Suprapubic skin (tissue), 4 donors: ENCODE data around the gene ZNF428. TPM values are rescaled to one million over a fixed set of nuclear protein-coding genes. Genes with fewer than 3 reads are reported as not detected.

Experiments used
- DNase-seq, 2 donors: peaks; one replicate each; pipeline ENCODE4 v3.0.0-alpha.2; 2019; ENCODE audit warnings: low spot score in 2 of 2
- H3K27ac ChIP-seq: fragments of 200-600 bp; sonication (generic); one replicate; pipeline ENCODE4 v1.5.1; 2019
- H3K27me3 ChIP-seq: fragments of 200-600 bp; sonication (generic); one replicate; pipeline ENCODE4 v1.5.1; 2019
- H3K36me3 ChIP-seq: fragments of 200-600 bp; sonication (generic); one replicate; pipeline ENCODE4 v1.5.1; 2019
- H3K4me1 ChIP-seq: fragments of 200-600 bp; sonication (generic); one replicate; pipeline ENCODE4 v1.5.1; 2019
- H3K4me3 ChIP-seq: fragments of 200-600 bp; sonication (generic); one replicate; pipeline ENCODE4 v1.5.1; 2019; ENCODE audit warnings: mild to moderate bottlenecking
- H3K9me3 ChIP-seq: fragments of 200-600 bp; sonication (generic); one replicate; pipeline ENCODE4 v1.5.1; 2019
- EP300 ChIP-seq: sonication (generic); formaldehyde crosslinking; IDR thresholded peaks from one replicate; pipeline ENCODE4 v1.6.1; 2017; ENCODE audit warnings: antibody characterized with exemption
- POLR2A ChIP-seq, 2 donors: fragments of 450-650 bp; IDR thresholded peaks; one replicate each; pipeline ENCODE4 v1.6.1; 2017; ENCODE audit warnings: antibody characterized with exemption in 2 of 2, mild to moderate bottlenecking in 2 of 2, moderate library complexity in 2 of 2
- POLR2AphosphoS5 ChIP-seq, 3 donors: sonication (generic); formaldehyde crosslinking; IDR thresholded peaks; one replicate each; pipeline ENCODE4 v1.6.1; 2017; ENCODE audit warnings: antibody characterized with exemption in 3 of 3
- WGBS: methylation state at CpG from one replicate; pipeline ENCODE4 v1.1.5; 2018; 5-methylcytosine and 5-hydroxymethylcytosine counted together
- total RNA-seq, 4 donors: library from RNA; depleted of rRNA; stranded (reverse); fragments of >200 nt; gene quantifications; one replicate each; pipeline ENCODE4 v1.1.0, GENCODE V29; 2016
- TF ChIP-seq, protein P1 (sequence below), 2 donors: fragments of 200-600 bp in 1 of 2; fragments of 450-650 bp in 1 of 2; sonication (generic) in 1 of 2; IDR thresholded peaks; one replicate each; pipeline ENCODE4 v1.5.1; 2016 to 2019; ENCODE audit warnings: antibody characterized with exemption in 2 of 2, mild to moderate bottlenecking in 1 of 2, moderate library complexity in 1 of 2

Gene ZNF428
- total RNA-seq, 4 donors from 2014 or later = 10.6 to 19.3 (median 17.5) TPM

DNA sequence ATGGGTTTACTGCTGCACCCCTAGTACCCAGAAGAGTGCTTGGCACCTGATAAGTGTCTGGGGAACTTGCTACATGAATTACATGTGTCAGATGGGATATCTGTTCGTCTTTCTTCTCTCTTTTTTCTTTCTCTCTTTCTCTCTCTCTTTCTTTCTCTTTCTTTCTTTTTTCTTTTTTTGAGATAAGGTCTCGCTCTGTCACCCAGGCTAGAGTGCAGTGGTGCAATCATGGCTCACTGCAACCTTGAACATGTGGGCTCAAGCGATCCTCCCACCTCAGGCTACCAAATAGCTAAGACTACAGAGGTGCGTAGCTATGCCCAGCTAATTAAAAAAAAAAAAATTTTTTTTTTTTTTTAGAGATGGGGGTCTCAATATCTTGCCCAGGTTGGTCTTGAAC, 14.1 kb upstream of the ZNF428 start:
- no peak overlapping the region for H3K27ac ChIP-seq
- H3K4me3 ChIP-seq = no peak overlapping the region
- H3K36me3 ChIP-seq = no peaks in the 10 kb centered on the region
- no peaks in the 10 kb centered on the region for H3K27me3 ChIP-seq
- peaks cover 30% of the 10 kb centered on the region for H3K4me1 ChIP-seq
- DNase-seq = no peak
- no peaks in the 10 kb centered on the region for H3K9me3 ChIP-seq
- no peak for TF ChIP-seq POLR2A (IDR thresholded peaks at IDR 0.05)
- no peak for TF ChIP-seq EP300
- TF ChIP-seq, protein P1, sequence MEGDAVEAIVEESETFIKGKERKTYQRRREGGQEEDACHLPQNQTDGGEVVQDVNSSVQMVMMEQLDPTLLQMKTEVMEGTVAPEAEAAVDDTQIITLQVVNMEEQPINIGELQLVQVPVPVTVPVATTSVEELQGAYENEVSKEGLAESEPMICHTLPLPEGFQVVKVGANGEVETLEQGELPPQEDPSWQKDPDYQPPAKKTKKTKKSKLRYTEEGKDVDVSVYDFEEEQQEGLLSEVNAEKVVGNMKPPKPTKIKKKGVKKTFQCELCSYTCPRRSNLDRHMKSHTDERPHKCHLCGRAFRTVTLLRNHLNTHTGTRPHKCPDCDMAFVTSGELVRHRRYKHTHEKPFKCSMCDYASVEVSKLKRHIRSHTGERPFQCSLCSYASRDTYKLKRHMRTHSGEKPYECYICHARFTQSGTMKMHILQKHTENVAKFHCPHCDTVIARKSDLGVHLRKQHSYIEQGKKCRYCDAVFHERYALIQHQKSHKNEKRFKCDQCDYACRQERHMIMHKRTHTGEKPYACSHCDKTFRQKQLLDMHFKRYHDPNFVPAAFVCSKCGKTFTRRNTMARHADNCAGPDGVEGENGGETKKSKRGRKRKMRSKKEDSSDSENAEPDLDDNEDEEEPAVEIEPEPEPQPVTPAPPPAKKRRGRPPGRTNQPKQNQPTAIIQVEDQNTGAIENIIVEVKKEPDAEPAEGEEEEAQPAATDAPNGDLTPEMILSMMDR (IDR thresholded peaks at IDR 0.05) = no peak
- TF ChIP-seq POLR2AphosphoS5 (IDR thresholded peaks at IDR 0.05) = no peak
- WGBS = 78% methylated on average over 4 of the region's 4 CpGs

DNA sequence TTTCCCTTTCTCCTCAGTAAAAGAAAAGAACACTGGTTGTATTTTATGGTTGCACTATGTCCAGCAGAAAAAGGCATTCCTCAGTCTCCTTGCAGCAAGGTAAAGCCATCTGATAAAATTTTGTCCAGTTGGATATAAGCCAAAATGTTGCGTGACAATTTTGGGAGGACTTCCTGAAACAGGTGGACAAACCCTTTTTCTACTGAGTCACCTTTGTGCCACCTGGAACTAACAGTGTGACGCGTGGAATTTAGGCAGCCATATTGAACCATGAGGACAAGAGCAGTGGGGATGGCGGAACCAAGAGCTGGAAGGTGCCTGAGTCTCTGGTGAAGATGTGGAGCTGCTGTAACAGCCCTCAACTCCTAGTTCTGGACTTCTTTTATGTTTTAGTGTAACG, 12.1 kb upstream of the ZNF428 start:
- DNase-seq = no peak
- TF ChIP-seq, protein P1 (IDR thresholded peaks at IDR 0.05) = no peak
- TF ChIP-seq POLR2AphosphoS5 (IDR thresholded peaks at IDR 0.05) (no peak), EP300 (no peak), POLR2A (IDR thresholded peaks at IDR 0.05) (no peak)
- 87% methylated on average over 5 of the region's 5 CpGs for WGBS
- Histone ChIP-seq H3K4me1 (peaks cover 27% of the 10 kb centered on the region), H3K27me3 (no peaks in the 10 kb centered on the region), H3K36me3 (no peaks in the 10 kb centered on the region), H3K27ac (no peak overlapping the region), H3K4me3 (no peak overlapping the region), H3K9me3 (no peaks in the 10 kb centered on the region)

DNA sequence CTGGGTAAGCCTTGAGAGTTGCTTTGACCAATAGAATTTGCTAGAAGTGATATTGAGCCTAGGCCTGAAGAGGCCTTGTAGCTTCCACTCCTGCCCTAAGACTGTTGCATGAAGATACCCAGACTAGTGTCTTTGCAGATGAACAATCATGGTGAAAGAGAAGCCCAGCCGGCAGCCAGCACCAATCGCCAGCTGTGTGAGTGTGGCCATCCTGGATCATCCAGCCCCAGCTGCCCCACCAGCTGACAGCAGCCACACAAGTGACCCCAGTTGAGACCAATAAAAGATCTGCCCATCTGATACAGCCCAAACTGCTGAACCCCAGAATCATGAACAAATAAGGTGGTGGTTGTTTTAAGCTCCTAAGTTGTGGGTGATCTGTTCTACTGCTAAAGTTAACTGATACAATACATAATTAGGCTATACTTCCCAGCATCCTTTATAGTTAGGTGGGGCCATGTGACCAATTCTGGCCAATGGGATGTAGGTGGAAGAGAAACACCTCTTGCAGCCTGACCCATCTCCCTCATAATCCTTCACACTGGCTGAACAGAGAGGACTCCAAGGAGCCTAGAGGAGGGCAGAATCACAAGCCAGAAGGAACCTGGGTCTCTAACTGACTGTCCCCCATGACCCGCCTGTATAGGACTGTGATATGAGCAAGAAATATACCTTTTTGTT, 9.4 kb upstream of the ZNF428 start:
- Histone ChIP-seq H3K27ac (no peak overlapping the region), H3K4me1 (peaks cover 22% of the 10 kb centered on the region), H3K36me3 (no peaks in the 10 kb centered on the region), H3K4me3 (no peak overlapping the region), H3K27me3 (no peaks in the 10 kb centered on the region), H3K9me3 (no peaks in the 10 kb centered on the region)
- TF ChIP-seq, protein P1 (IDR thresholded peaks at IDR 0.05) = no peak
- no peak for TF ChIP-seq POLR2AphosphoS5 (IDR thresholded peaks at IDR 0.05)
- TF ChIP-seq EP300 = no peak
- no peak for TF ChIP-seq POLR2A (IDR thresholded peaks at IDR 0.05)
- no peak for DNase-seq
- 92% methylated on average over 3 of the region's 3 CpGs for WGBS

DNA sequence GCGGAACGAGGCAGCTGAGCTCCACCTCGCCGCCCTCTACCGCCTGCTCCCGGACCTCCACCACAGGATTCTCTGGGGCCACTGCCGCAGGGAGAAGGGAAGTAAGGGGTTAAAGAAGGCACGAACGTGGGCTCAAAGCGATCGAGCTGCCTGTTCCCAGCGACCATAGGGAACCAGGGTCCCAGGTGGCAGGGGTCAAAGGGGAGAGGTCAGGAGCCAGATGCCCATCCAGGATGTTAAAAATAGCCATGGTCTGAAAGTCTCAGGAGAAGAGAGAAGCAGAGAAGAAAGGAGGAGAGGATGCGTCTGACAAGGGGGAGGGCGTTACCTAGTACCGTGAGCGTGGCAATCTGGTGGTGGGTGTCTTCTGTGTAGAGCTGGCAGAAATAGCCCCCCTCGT, 7.4 kb upstream of the ZNF428 start:
- Histone ChIP-seq H3K4me3 (no peak overlapping the region), H3K9me3 (no peaks in the 10 kb centered on the region), H3K36me3 (no peaks in the 10 kb centered on the region), H3K27me3 (no peaks in the 10 kb centered on the region), H3K27ac (no peak overlapping the region), H3K4me1 (peaks cover 18% of the 10 kb centered on the region)
- 66% methylated on average over 17 of the region's 17 CpGs for WGBS
- no peak for DNase-seq
- TF ChIP-seq POLR2AphosphoS5 (IDR thresholded peaks at IDR 0.05) = no peak
- no peak for TF ChIP-seq POLR2A (IDR thresholded peaks at IDR 0.05)
- TF ChIP-seq EP300 = no peak

DNA sequence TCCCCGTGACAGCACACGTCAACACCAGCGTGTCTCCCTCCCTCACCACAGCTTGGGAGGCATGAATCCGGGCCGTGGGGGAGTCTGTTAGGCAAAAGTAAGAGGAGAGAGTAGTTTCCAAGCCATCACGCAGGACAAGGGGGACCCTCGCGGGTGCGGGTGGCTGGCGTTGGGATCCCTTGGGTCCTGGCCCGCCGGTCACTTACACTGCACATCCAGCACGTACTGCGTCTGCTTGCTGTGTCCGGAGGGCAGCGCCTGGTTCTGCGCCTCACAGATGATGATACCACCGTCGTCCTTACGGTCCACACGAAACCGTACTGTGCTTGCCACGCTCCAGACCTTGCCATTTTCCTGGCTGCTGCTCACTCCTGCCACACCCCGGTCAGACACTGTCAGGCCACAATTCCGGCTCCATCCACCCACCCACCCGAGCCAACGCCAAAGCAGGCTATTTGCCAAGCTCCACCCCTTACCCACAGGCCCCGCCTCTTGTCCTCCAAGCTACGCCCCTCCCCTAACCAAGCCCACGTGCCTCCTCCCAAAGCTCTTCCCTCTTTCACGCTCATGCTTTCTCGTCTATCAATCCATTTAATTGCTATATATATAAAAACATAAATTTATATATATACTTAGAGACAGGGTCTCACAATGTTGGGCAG, 6.6 kb upstream of the ZNF428 start:
- H3K27me3 ChIP-seq = no peaks in the 10 kb centered on the region
- no peaks in the 10 kb centered on the region for H3K9me3 ChIP-seq
- 78% methylated on average over 27 of the region's 32 CpGs for WGBS
- H3K27ac ChIP-seq = no peak overlapping the region
- peaks cover 18% of the 10 kb centered on the region for H3K4me1 ChIP-seq
- TF ChIP-seq POLR2AphosphoS5 (IDR thresholded peaks at IDR 0.05) = no peak
- TF ChIP-seq POLR2A (IDR thresholded peaks at IDR 0.05) = no peak
- TF ChIP-seq, protein P1 (IDR thresholded peaks at IDR 0.05) = no peak
- TF ChIP-seq EP300 = no peak
- H3K4me3 ChIP-seq = no peak overlapping the region
- DNase-seq = no peak
- H3K36me3 ChIP-seq = no peaks in the 10 kb centered on the region
